T-helper 1 cell treated with Interleukin-12 subunit alpha and Interleukin-12 subunit beta and Interleukin-4 antibody, amounts not matched to agents 30 ng/mL and 1 ng/mL, for 36 hours (primary cell): Measurements from ENCODE around the gene FAM177B. TPM values are rescaled to one million over a fixed set of nuclear protein-coding genes. Genes with fewer than 3 reads are reported as not detected.
"Not testable (repeated sequence)": the region's sequence is repeated elsewhere in the genome, so short reads cannot be mapped to it uniquely, and the experiment has no call there.

Experiments used
- intact Hi-C: fragments of 100-400 bp; cut with micrococcal nuclease; formaldehyde crosslinking; loops from one replicate; pipeline ENCODE4 v1.15.1; 2024
- total RNA-seq: library from RNA; stranded (reverse); gene quantifications from 2 replicates; pipeline ENCODE4 v1.2.3, GENCODE V29; 2022

Gene FAM177B
- total RNA-seq, 1 donor from 2014 or later = not detected

DNA sequence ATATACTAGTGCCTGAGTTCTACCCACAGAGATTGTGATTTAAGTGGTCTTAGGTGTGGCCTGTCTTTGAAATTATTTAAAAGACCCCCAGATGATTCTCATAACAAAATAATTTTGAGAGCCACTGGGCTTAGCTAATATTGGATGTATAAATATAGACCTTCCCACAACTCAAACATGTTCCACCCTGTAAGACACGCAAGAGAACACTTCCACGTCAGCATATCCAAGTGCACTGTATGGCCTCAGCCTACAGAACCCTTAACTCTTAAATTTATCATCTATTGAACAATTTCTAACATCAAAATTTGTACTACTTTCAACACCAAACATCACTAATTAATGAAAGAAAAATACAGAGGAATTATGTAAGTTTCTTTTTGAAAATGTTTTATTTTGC, 2.5 kb downstream of the FAM177B start:
- intact Hi-C loops = loop anchor here (5.0 kb wide), 1 partner anchor 88 kb away; no protein-coding TSS in a partner anchor

DNA sequence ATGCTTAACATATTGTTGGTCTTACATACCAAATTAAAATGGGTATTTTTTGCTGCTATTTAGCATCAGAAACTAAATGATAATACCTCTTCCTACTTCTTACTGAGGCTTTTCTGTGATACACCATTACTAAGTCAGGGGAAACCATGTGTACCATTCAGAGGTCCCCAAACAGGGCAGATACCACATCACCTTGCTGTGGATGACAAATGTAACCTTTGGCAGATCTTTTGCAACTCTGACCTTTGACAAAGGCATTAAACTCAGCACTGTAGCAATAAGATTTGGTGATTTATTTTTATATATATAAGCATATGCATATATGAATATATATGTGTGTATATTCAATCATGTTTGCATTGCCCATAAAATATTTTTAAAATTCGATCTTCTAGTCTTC, 2.9 kb downstream of the FAM177B start:
- intact Hi-C loops = loop anchor here (5.0 kb wide), 2 partner anchors 87 to 97 kb away; no protein-coding TSS in a partner anchor

DNA sequence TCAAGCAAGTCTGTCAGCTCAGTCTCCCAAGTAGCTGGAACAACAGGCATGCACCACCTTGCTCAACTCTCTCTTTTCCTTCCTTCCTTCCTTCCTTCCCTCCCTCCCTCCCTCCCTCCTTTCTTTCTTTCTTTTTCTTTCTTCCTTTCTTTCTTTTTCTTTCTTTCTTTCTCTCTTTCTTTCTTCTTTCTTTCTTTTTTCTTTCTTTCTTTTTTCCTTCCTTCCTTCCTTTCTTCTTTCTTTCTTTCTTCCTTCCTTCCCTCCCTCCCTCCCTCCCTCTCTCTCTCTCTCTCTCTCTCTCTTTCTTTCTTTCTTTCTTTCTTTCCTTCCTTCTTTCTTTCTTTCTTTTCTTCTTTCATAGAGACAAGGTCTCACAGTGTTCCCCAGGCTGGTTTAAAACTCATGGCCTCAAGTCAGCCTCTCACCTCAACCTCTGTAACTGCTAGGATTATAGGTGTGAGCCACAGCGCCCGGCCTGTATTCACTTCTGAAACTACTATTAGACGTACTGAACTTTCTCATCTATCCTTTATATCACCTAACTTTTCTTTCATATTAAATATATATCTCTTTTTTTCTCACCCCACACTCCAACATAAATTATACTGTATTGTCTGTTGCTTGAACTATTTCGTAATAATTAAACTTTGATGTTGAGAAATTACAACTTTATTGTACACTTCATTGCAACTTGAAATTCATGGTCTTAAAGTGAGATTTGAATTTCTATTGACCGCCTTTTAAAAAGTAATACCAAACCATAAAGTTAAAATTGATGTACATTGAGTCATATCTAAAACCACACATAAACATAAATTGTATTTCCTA, 4.8 kb downstream of the FAM177B start:
- intact Hi-C loops = loop anchor here (5.0 kb wide), 1 partner anchor 95 kb away; no protein-coding TSS in a partner anchor

DNA sequence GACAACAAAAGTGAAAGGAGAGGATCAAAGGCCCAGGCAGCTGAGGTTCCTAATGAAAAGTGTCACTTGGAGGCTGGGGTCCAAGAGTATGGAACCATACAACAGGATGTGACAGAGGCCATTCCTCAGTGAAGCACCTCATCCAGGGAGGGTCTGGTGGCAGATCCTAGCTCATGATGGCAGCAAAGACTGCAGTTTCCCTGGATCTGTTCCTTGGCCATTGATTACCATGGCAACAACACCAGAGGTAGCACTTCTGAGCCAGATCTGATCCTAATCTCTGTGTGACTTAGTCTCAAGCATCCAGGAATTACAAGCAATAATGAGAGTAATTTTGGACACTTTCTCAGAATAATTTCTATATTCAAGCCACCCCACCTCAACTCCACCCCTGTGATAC, 12.9 kb downstream of the FAM177B start:
- intact Hi-C loops = no loop called here

DNA sequence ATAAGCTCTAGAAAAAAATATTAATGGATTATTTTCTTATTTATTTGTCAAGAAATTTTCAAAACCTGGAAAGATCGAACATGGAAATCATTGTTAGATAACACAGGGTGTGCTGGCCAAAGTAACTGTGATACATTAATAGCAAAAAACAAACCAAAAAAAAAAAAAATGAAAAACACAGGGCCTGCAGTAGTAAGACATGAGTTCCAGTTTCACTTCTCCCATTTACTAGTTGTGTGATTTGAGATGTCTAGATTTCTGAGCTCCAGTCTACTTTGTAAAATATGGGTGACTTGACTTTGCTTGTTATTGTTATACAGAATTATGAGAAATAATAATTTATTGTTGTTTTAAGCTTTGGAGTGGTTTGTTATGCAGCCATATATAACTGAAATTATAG, 13.6 kb downstream of the FAM177B start:
- intact Hi-C loops = no loop called here

DNA sequence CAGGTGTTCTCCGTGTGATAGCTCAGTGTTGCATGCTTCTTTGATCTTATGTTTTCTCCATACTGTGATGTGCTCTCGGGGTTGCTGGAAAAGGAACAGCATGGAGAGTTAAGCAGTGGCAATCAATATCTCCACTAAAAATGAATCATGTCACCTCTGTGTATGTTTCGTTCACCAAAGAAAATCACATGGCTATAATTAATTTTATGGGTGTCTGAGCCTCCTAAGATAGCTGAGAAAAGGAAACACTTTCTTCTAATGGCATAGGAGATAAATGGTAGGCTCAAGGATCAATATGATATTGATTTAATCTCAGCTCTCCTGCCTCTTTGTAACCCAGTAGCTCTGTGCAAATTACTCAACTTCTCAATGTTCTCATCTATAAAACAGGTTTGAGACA, 14.3 kb downstream of the FAM177B start:
- intact Hi-C loops = no loop called here

DNA sequence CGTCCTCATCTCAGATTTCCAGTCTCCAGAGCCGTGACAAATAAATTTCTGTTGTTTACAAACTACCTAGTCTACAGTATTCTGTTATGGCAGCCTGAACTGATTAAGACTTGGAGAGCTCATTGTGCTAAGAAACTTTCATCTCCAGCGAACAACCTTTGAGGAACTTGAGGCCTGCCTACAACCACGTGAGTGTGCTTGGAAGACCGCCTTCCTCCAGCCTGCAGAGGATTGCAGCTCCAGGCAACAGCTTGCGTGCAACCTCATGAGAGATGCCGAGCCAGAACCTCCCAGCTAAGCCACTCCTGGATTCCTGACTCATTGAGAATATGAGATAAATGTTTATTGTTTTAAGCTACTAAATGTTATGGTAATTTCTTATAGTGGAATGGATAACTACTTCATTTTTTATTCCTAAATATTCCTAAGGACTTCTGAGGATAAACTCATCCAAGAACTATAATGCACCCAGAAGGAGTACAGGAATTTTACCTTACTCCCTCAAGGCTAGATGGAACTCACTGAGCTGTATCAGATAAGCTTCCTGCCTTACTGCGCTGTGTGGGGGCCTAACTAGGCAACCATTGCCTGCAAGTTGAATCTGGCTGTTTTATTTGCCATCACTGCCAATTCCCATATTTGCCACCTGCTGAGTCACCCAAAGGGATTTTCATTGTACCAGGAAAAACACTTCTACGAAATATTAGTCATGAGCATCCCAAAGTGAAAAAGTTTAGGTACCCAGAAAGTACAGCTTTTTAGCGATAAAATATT, 17.6 kb downstream of the FAM177B start:
- intact Hi-C loops = no loop called here

DNA sequence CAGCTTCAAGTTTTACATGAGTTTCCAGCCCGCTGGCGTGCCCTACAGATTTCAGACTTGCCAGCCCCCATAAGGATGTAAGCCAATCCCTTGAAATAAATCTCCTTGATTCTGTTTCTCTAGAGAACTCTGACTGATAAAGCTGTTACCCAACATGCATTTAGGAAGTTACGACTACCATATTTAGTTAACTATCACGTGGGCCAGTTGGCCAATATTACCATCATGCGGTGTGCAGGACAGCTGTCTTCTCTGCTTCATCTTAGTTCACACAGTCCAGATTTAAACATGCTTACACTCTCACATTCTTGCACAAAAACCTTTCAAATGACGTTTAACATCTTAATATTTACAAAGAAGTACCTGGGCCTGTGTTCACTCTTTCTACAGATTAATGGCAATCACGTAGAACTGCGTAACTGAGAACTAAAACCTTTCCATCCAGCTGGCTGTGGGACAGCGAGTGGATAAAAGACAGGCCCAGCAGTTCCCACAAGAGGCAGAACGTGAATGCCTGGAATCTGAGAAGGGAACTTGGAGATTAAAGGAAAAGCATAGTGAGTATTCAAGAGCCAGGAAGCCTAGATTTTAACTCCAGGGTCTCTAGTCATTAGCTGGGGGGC, 20.8 kb downstream of the FAM177B start:
- intact Hi-C loops = no loop called here

DNA sequence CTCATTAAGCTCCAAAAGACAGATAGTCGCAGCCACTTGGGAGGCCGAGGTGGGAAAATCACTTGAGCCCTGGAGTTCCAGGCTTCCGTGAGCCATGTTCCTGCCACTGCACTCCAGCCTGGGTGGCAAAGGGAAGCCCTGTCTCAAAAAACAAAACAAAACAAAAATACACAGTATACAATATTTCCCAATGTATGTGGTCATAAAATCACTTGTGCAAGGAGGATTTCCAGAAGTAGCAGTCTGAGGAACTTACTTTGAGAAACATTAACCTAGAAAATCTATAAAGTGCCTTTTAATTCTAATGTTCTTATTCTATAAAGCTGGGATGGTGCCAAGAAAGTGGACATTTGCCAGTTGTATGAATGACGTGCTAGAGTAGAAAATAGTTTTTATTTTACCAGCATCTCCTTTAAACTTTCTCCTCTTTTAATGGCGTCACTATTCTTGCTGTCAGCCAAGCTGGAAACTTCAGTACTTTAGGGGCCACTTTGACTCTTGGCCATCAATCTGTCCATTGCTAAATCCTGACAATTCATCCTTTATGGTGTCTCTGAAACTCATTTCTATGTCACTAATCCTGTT, 22.5 kb downstream of the FAM177B start:
- intact Hi-C loops = no loop called here

DNA sequence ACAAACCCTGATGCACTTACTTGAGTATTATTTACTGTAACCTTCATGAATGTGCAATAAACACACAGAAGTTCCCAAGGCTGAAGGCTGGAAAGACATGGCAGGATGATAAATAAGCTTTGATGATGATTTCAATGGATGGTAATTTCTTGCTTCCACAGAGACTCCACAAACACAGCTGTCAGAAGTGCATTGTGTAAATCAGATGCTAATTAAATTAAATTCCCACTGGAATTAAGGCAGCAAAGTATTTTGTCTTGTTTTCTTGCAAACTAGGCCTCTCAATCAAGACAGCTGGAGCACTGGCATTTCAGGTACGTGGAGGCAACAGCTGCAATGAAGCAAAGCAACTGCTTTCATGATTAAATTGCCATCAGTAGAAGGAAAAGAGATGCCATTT, 24.1 kb downstream of the FAM177B start:
- intact Hi-C loops = no loop called here

DNA sequence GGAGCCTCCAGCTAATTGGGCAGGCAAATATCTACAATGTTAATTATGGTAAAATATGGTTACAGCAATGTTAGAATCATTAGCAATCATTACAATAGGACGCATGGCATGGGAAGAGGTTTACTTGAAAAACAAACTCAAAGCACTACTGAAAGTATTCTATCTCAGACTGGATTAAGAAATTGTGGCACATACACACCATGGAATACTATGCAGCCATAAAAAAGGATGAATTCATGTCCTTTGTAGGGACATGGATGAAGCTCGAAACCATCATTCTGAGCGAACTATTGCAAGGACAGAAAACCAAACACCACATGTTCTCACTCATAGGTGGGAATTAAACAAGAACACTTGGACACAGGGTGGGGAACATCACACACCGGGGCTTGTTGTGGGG, 25.2 kb downstream of the FAM177B start:
- intact Hi-C loops = not testable (repeated sequence)

DNA sequence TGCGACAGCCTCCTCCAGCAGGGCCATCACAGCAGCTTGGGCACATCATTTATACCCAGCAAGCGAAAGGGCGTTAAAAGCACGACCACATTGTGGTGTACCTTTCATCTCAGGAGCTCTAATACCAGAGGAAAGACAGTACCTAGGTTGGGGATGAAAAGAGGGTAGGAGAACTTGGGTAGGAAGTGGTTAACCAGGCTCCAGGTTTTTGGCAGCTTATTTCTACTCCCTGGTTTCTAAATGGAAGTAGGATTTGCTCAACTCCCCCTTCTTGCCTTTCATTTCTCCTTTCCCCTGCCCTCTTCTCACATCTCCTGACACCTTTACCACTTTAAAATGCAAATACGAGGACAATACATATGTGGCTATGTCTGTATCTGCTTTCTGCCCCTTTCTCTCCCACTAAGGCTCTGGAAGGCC, 30.2 kb downstream of the FAM177B start:
- intact Hi-C loops = no loop called here

DNA sequence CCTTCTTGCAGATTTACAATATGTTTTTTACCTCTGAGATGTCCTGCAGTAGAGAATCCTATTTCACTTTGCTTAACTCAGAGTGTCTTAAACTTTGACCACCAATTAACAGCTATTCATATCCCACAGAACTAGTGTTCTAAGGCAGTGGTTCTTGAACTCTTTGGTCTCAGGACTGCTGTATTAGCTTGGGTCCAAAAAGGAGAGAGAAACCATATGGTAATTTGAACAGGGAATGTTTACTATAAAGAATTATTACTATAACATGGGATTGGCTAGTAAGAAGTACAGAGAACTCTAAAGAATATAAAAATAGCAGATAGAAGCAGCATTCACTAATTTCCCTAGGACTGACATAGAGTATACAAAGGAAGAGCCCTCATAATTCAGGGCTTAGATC, 31.6 kb downstream of the FAM177B start:
- intact Hi-C loops = no loop called here

DNA sequence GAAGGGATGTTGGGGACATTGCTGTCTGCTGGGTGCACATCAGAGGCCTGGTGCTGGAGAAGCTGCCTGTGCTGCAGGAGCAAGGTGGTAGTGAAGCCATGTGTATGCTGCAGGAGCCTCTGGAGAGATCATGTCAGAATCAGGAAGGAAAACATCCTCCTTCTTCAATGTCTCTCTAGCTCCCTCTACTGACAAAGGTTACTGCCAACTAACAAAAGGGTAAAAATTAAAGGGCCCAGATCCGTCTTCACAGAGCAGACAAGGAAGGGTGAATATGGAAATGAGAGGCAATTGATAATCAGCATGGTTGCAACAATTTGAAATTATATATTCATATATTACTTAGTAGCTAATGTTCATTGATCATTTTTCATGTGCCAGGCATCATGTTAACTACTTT, 32.2 kb downstream of the FAM177B start:
- intact Hi-C loops = no loop called here

DNA sequence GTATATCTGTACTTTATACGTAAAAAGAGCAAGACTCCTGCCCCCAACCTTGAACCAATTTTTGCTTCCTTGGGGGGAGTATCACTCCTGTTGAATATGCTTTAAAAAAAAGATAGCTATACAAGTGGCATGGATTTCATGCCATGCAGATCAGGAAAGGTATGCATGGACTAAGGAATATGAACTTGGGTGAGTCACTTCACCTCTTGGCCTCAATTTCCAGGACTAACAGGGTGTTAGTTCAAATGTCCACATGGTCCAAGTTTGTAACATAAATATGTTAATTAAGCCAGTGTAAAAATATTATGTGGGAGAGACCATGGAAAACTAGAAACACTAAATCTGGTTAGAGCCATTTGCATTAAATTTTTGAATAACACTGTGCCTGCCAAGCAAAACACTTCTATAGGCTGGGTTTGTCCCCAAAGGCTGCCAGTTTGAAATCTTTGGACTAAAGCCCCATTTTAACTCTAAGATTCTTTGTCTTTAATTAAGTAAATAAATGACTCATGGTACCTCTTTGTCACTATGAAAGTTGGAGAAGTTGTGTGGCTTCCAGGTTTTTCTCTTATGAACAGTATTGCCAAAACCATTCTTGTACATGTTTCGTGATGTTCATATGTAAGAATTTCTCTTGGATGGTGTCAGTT, 33.1 kb downstream of the FAM177B start:
- intact Hi-C loops = no loop called here

DNA sequence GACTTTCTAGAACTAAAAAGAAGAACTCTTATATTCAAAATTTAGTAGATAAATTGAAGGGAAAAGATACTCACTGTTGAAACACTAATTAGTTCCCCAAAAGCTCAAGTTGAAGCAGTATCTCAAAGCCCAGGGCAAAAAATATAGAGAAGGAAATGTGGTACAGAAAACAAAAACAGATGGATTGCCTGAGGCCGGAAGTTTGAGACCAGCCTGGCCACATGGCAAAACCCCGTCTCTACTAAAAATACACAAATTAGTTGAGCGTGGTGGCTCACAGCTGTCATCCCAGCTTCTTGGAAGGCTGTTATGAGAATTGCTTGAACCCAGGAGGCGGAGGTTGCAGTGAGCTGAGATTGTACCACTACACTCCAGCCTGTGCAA, 36.0 kb downstream of the FAM177B start:
- intact Hi-C loops = no loop called here

DNA sequence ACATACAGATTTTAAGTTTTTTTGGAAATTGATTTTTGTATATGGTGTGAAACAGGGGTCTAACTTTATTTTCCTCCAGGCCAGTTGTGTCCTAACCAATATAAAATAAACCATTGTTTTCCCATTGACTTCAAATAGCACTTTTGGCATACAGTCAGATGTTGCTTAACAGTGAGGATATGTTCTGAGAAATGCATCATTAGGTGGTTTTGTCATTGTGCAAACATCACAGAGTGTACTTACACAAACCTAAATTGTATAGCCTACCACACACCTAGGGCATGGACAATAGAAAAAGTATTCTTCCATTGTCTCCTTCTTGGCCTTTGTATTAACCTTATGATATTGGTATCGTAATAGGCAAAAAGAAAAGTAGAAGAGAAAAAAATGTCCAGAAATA, 40.5 kb downstream of the FAM177B start:
- intact Hi-C loops = no loop called here

DNA sequence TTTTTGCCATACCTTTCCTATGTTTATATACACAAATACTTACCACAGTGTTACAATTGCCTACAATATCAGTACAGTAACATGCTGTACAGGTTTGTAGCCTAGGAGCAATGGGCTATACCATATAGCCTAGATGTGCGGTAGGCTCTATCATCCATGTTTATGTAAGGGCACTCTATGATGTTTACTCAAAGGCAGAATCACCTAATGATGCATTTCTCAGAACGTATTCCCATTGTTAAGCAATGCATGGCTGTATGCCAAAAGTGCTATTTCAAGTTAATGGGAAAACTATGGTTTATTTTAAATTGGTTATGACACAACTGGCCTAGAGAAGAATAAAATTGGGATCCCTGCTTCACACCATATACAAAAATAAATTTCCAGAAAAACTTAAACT, 41.0 kb downstream of the FAM177B start:
- intact Hi-C loops = no loop called here

DNA sequence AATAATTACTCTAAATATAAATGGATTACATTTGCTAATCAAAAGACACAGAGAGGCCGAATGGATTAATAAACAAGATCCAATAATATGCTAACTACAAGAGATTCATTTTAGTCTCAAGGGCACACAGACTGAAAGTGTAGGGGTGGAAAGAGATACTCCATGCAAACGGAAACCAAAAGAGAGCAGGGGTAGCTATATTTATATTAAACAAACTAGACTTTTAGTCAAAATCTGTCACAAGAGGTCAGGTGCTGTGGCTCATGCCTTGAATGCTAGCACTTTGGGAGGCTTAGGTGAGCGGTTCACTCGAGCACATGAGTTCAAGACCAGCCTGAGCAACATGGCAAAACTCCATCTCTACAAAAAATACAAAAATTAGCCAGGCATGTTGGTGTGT, 44.2 kb downstream of the FAM177B start:
- intact Hi-C loops = no loop called here

DNA sequence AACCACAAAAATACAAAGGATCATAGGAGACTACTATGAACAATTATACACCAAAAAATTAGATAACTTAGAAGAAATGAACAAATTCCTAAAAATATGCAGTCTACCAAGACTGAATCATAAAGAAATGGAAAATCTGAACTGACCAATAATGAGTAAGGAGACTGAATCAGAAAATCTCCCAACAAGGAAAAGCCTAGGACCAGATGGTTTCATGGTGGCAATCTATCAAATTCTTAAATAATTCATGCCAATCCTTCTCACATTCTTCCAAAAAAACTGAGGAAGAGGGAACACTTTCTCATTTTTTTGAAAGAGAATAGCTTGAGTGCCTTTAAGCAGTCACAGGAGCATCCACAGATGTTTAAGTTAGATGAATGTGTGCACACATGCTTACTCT, 46.0 kb downstream of the FAM177B start:
- intact Hi-C loops = no loop called here

DNA sequence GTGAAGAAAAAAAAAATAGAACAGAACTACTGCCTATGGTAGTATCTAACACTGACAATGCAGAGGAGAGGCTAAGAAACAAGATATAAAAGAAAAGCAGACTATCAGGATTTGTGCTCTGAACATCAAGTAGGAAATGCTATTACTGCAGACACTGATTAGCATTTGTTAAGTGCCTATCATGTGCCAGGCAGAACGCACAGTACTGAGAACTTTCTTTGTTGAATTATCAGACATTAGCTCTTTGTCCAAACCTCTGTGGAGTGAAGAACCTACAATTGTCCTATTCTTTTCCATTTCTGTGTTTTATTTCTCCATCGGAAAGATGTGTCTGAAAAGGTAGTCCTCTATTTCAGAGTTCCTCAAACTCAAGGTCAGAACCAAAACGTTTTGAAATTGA, 47.4 kb downstream of the FAM177B start:
- intact Hi-C loops = no loop called here
